Testis (tissue), 2 donors: ENCODE results near the gene BSDC1.

ENCODE experiments used
- POLR2A ChIP-seq: fragments of 450-650 bp; IDR thresholded peaks from one replicate; pipeline ENCODE4 v1.6.1; 2017; ENCODE audit warnings: antibody characterized with exemption, mild to moderate bottlenecking, moderate library complexity
- TF ChIP-seq, protein P1 (sequence below), 3 experiments: fragments of 450-650 bp in 2 of 3; fragments of 200-600 bp in 1 of 3; sonication (generic) in 1 of 3; IDR thresholded peaks; one replicate each; pipeline ENCODE4 v1.5.1; 2016 to 2019; ENCODE audit warnings: antibody characterized with exemption in 3 of 3, mild to moderate bottlenecking in 2 of 3, moderate library complexity in 1 of 3

- TF ChIP-seq, protein P1, sequence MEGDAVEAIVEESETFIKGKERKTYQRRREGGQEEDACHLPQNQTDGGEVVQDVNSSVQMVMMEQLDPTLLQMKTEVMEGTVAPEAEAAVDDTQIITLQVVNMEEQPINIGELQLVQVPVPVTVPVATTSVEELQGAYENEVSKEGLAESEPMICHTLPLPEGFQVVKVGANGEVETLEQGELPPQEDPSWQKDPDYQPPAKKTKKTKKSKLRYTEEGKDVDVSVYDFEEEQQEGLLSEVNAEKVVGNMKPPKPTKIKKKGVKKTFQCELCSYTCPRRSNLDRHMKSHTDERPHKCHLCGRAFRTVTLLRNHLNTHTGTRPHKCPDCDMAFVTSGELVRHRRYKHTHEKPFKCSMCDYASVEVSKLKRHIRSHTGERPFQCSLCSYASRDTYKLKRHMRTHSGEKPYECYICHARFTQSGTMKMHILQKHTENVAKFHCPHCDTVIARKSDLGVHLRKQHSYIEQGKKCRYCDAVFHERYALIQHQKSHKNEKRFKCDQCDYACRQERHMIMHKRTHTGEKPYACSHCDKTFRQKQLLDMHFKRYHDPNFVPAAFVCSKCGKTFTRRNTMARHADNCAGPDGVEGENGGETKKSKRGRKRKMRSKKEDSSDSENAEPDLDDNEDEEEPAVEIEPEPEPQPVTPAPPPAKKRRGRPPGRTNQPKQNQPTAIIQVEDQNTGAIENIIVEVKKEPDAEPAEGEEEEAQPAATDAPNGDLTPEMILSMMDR (IDR thresholded peaks at IDR 0.05), result no peak
- no peak for TF ChIP-seq POLR2A
Measured at GRCh38 chr1:32365445-32365844, 28.8 kb downstream of the BSDC1 start.
